Activated naive CD8-positive, alpha-beta T cell treated with anti-CD3 and anti-CD28 coated beads for 36 hours (primary cell): Measurements from ENCODE around the gene OTUD3. TPM values are rescaled to one million over a fixed set of nuclear protein-coding genes. Genes with fewer than 3 reads are reported as not detected.

Source experiments
- DNase-seq: peaks from one replicate; pipeline ENCODE4 v3.0.0; 2021
- H3K27ac Mint-ChIP-seq: one replicate; pipeline ENCODE4 v1.8.0; 2022; ENCODE audit warnings: mild to moderate bottlenecking, moderate library complexity, mixed read lengths
- H3K27me3 Mint-ChIP-seq: one replicate; pipeline ENCODE4 v1.8.0; 2022; ENCODE audit warnings: mild to moderate bottlenecking, mixed read lengths
- H3K36me3 Mint-ChIP-seq: one replicate; pipeline ENCODE4 v1.8.0; 2021; ENCODE audit warnings: mild to moderate bottlenecking, mixed read lengths
- H3K4me1 Mint-ChIP-seq: one replicate; pipeline ENCODE4 v1.8.0; 2021; ENCODE audit warnings: mixed read lengths
- H3K4me3 Mint-ChIP-seq: one replicate; pipeline ENCODE4 v1.8.0; 2022; ENCODE audit warnings: mild to moderate bottlenecking, moderate library complexity, mixed read lengths
- H3K9me3 Mint-ChIP-seq: one replicate; pipeline ENCODE4 v1.8.0; 2022; ENCODE audit warnings: mixed read lengths
- total RNA-seq, 2 experiments: library from RNA; stranded (reverse); gene quantifications; one replicate each; pipeline ENCODE4 v1.2.3, GENCODE V29; 2021

Gene OTUD3
- total RNA-seq, 2 experiments from 2014 or later = 6.2 to 7.3 TPM

GRCh38 chr1:19942088-19942487, 59.9 kb downstream of the OTUD3 start:
- no peaks in the 10 kb centered on the region for H3K36me3 Mint-ChIP-seq
- peaks cover 4% of the 10 kb centered on the region for H3K27me3 Mint-ChIP-seq
- no peak for DNase-seq
- no peaks in the 10 kb centered on the region for H3K9me3 Mint-ChIP-seq
- H3K4me1 Mint-ChIP-seq = peaks cover 2% of the 10 kb centered on the region
- H3K4me3 Mint-ChIP-seq = no peak overlapping the region
- no peak overlapping the region for H3K27ac Mint-ChIP-seq

GRCh38 chr1:19942657-19943056, 60.5 kb downstream of the OTUD3 start:
- no peak overlapping the region for H3K27ac Mint-ChIP-seq
- no peaks in the 10 kb centered on the region for H3K9me3 Mint-ChIP-seq
- no peak overlapping the region for H3K4me3 Mint-ChIP-seq
- peaks cover 4% of the 10 kb centered on the region for H3K27me3 Mint-ChIP-seq
- no peaks in the 10 kb centered on the region for H3K36me3 Mint-ChIP-seq
- peaks cover 2% of the 10 kb centered on the region for H3K4me1 Mint-ChIP-seq
- no peak for DNase-seq

GRCh38 chr1:19945914-19946313, 63.7 kb downstream of the OTUD3 start:
- Mint-ChIP-seq H3K36me3 (no peaks in the 10 kb centered on the region), H3K4me3 (no peak overlapping the region), H3K27me3 (peaks cover 16% of the 10 kb centered on the region), H3K4me1 (peaks cover 2% of the 10 kb centered on the region), H3K27ac (no peak overlapping the region), H3K9me3 (no peaks in the 10 kb centered on the region)
- DNase-seq = no peak

- H3K36me3 Mint-ChIP-seq = no peaks in the 10 kb centered on the region
- peaks cover 2% of the 10 kb centered on the region for H3K4me1 Mint-ChIP-seq
- no peak for DNase-seq
- H3K9me3 Mint-ChIP-seq = no peaks in the 10 kb centered on the region
- peaks cover 16% of the 10 kb centered on the region for H3K27me3 Mint-ChIP-seq
- no peak overlapping the region for H3K27ac Mint-ChIP-seq
- no peak overlapping the region for H3K4me3 Mint-ChIP-seq
Observed at GRCh38 chr1:19946331-19946751, 64.1 kb downstream of the OTUD3 start.

- Mint-ChIP-seq H3K4me3 (no peak overlapping the region), H3K9me3 (no peaks in the 10 kb centered on the region), H3K27me3 (peaks cover 16% of the 10 kb centered on the region), H3K4me1 (peaks cover 2% of the 10 kb centered on the region), H3K27ac (no peak overlapping the region), H3K36me3 (no peaks in the 10 kb centered on the region)
- DNase-seq = no peak
Observed at GRCh38 chr1:19946971-19947370, 64.8 kb downstream of the OTUD3 start.

GRCh38 chr1:19949016-19949415, 66.8 kb downstream of the OTUD3 start:
- Mint-ChIP-seq H3K36me3 (no peaks in the 10 kb centered on the region), H3K27ac (no peak overlapping the region), H3K4me1 (peaks cover 2% of the 10 kb centered on the region), H3K4me3 (no peak overlapping the region), H3K9me3 (no peaks in the 10 kb centered on the region), H3K27me3 (peaks cover 30% of the 10 kb centered on the region)
- no peak for DNase-seq

GRCh38 chr1:19954059-19954458, 71.9 kb downstream of the OTUD3 start:
- no peak overlapping the region for H3K4me3 Mint-ChIP-seq
- no peak overlapping the region for H3K27ac Mint-ChIP-seq
- H3K36me3 Mint-ChIP-seq = no peaks in the 10 kb centered on the region
- DNase-seq = no peak
- H3K27me3 Mint-ChIP-seq = peaks cover 43% of the 10 kb centered on the region
- peaks cover 2% of the 10 kb centered on the region for H3K4me1 Mint-ChIP-seq
- H3K9me3 Mint-ChIP-seq = no peaks in the 10 kb centered on the region

- Mint-ChIP-seq H3K4me1 (peaks cover 2% of the 10 kb centered on the region), H3K27ac (no peak overlapping the region), H3K36me3 (no peaks in the 10 kb centered on the region), H3K27me3 (peaks cover 43% of the 10 kb centered on the region), H3K9me3 (no peaks in the 10 kb centered on the region), H3K4me3 (no peak overlapping the region)
- no peak for DNase-seq
Observed at GRCh38 chr1:19955534-19956170, 73.5 kb downstream of the OTUD3 start.

GRCh38 chr1:19957779-19958178, 75.6 kb downstream of the OTUD3 start:
- peaks cover 2% of the 10 kb centered on the region for H3K4me1 Mint-ChIP-seq
- H3K9me3 Mint-ChIP-seq = no peaks in the 10 kb centered on the region
- H3K36me3 Mint-ChIP-seq = no peaks in the 10 kb centered on the region
- H3K4me3 Mint-ChIP-seq = no peak overlapping the region
- no peak for DNase-seq
- peaks cover 45% of the 10 kb centered on the region for H3K27me3 Mint-ChIP-seq
- H3K27ac Mint-ChIP-seq = no peak overlapping the region

GRCh38 chr1:19960591-19960990, 78.4 kb downstream of the OTUD3 start:
- DNase-seq = no peak
- H3K27me3 Mint-ChIP-seq = peaks cover 37% of the 10 kb centered on the region
- H3K4me3 Mint-ChIP-seq = no peak overlapping the region
- no peaks in the 10 kb centered on the region for H3K4me1 Mint-ChIP-seq
- H3K9me3 Mint-ChIP-seq = no peaks in the 10 kb centered on the region
- no peaks in the 10 kb centered on the region for H3K36me3 Mint-ChIP-seq
- H3K27ac Mint-ChIP-seq = no peak overlapping the region

Other genes starting within 250 kb of the OTUD3 start
- gene NBL1, start 238.1 kb upstream of the OTUD3 start, total RNA-seq = 10 to 100 TPM; 20.0 to 22.0 TPM
- not detected for gene HTR6, start 217.5 kb upstream of the OTUD3 start, total RNA-seq
- gene TMCO4, start 82.5 kb upstream of the OTUD3 start, total RNA-seq = 10 to 100 TPM; 12.5 to 13.9 TPM
- not detected for gene RNF186, start 67.1 kb upstream of the OTUD3 start, total RNA-seq
- not detected for gene PLA2G2E, start 41.2 kb downstream of the OTUD3 start, total RNA-seq
- not detected for gene PLA2G2A, start 97.2 kb downstream of the OTUD3 start, total RNA-seq
- gene PLA2G5, start 187.8 kb downstream of the OTUD3 start, total RNA-seq = not detected
- gene PLA2G2D, start 237.1 kb downstream of the OTUD3 start, total RNA-seq = not detected